ENCODE data around the gene SCUBE1.

The SCUBE1 gene

DNA sequence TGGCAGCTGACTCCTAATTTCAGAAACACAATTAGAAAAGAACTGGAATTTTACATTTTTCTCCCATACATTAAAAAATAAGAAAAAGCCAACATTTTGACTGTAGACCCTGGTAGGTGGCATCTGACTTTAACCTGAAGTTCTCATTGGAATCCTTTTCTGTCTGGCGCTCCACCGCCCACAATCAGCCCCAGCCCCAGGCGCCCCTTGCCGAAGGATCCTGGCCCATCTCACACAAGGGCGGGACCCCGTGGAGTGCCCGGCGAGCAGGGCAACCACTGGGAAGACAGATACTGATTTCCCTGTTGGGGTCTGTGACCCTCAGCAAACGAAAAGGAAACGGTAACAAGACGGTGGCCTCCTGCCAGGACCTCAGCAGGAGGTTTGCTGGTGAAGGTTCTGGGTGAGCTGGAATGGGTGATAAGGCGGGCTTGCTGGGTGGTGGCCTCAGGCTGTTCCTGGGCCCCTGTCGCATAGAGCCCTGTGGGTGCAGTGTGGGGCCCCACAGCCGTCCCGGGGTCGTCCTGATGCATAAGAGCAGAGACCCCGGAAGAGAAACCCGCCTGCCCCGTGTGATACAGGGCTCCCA is 176.1 kb downstream of the SCUBE1 start:
- DNase-seq (ENCODE audit: extremely low read depth in 1 of 2, low read depth in 1 of 2): no peak

DNA sequence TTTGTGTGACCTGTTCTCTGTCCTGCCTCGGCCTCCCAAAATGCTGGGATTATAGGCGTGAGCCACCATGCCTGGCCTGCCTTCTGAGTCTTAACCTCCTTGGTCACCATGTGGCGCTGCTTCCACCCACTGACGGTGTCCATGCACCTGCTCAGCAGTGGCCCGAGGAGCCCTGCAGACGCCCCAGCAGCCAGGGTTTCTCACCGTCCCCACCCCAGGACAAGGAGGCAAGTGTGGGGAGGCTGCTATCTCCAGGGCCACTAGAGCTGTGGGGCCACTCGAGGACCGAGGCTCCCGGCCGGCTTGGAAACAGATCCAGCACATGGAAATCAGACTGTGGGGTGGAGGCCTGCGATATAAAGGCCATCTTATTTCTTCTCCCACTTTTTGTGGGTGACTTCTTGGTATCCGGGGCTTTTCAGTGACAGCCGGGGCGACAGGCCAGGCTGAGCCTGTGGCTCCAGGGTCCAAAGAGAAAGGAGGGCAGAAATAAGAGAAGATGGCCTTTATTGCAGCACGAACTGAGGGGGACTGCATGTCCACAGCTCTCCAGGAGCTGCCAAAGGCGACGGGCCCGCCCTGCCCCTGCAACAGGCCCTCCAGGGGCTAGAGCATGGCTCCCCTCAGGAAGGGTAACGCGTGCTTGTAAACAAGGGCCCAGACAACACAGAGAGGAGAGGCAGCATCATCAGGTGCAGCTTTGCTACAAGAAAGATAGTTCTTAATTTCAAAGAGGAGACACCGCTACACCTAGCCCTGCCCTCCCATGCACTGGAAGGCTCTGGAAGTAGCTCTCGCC is 176.8 kb downstream of the SCUBE1 start:
- no peak for DNase-seq (ENCODE audit: extremely low read depth in 1 of 2, low read depth in 1 of 2)

DNA sequence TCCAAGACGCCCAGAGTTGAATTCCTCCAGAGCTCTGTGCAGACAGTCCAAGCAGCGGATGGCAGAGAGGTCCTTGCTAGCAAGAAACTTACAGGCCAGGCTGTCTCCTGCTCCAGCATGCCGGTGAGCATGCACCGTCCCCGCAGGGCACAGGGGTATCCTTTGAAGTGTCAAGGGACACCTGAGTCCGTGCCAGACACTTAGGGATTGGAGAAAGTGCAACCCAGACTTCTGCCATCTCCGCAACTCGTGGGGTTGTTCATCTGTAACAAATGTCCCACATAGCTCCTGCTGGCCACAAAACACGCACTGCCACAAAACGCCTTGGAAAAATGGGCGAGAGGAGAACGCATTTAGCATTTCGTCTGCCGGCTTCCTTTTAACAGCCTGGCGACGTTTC is 178.5 kb downstream of the SCUBE1 start:
- no peak for DNase-seq (ENCODE audit: extremely low read depth in 1 of 2, low read depth in 1 of 2)

DNA sequence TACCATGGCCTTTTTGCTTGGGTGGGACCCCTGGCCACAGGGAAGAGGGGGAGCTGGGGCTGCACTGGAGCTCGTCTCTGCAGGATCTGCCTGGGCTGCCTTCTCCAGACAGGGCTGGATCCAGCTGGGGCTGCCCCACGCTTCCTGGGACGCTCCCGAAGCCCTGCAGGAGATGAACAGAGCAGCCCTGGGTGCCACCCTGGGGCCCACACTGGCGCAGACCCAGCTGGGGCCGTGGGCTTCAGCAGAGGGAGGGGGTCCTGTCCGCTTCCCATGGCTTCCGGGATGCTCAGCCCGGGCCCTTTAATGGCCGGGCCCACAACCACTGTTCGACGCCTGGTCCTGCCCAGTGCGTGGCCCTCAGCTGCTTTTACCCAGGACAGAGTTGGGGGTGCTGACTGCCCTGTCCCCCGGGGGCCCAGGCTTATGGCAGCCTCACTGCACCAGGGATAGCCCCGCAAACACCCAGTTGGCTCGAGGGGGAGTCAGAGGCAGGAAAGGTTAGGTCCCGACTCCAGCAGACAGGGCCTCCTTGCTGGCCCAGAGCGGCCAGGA is 179.9 kb downstream of the SCUBE1 start:
- no peak for DNase-seq (ENCODE audit: extremely low read depth in 1 of 2, low read depth in 1 of 2)

DNA sequence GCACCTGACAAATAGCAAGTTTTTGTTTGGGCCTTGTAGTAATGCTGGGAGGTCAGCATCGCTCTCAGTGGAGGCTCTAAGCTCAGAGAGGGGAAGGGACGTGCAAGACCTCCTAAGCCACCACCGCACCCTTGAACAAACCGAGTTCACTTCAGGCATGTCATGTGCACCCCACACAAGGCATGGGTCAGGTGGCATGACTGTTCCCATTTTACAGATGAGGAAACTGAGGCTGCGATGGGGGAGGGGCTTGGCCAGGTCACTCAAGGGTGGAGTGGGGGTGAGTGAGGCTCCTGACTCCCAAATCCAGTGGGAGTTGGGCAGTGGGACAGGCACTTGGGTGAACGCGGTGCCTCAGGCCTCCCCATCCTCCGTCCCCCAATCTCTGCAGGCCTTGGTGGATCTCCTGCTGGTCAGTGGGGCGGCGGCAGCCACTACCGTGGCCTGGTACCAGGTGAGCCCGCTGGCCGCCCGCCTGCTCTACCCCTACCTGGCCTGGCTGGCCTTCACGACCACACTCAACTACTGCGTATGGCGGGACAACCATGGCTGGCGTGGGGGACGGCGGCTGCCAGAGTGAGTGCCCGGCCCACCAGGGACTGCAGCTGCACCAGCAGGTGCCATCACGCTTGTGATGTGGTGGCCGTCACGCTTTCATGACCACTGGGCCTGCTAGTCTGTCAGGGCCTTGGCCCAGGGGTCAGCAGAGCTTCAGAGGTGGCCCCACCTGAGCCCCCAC is 180.6 kb downstream of the SCUBE1 start:
- no peak for DNase-seq (ENCODE audit: extremely low read depth in 1 of 2, low read depth in 1 of 2)

- DNase-seq (ENCODE audit: extremely low read depth in 1 of 2, low read depth in 1 of 2): no peak
Measured at GRCh38 chr22:43160497-43161126, 182.6 kb downstream of the SCUBE1 start.

DNA sequence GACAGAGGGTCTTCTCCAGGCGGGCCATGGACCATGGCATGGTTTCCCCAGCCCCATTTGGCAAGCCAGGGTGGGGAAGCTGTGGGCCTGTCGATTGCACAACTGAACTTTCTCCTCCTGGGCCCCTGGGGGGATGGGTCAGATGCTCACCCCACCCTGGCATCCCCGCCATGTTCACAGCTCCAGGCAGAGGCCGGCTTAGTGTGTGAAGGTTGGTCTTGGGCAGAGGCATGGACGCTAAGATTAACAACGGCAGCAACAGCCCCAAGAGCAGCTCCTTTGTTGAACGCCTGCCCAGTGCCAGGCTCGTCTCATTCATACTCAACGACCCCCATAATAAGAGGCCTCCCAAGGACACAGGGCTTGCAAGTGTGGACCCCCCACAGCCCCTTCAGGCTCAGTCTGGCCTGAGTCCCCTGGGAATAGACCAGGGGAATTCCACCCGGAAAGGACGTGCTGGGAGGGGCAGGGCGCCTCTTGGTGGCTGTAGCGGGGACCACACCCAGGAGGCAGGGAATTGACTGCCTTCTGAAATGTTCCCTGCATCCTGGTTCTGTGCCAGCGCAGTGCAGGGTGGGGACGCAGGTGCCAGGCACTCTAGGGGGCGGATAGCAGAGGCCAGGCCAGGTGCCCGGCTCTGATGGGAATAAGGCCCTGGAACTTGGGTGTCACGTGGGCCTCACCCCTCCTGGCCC is 183.5 kb downstream of the SCUBE1 start:
- DNase-seq (ENCODE audit: extremely low read depth in 1 of 2, low read depth in 1 of 2): no peak

GRCh38 chr22:43158778-43159483 is 184.2 kb downstream of the SCUBE1 start:
- DNase-seq (ENCODE audit: extremely low read depth in 1 of 2, low read depth in 1 of 2): no peak

GRCh38 chr22:43157874-43158546 is 185.2 kb downstream of the SCUBE1 start:
- DNase-seq (ENCODE audit: extremely low read depth in 1 of 2, low read depth in 1 of 2): no peak

DNA sequence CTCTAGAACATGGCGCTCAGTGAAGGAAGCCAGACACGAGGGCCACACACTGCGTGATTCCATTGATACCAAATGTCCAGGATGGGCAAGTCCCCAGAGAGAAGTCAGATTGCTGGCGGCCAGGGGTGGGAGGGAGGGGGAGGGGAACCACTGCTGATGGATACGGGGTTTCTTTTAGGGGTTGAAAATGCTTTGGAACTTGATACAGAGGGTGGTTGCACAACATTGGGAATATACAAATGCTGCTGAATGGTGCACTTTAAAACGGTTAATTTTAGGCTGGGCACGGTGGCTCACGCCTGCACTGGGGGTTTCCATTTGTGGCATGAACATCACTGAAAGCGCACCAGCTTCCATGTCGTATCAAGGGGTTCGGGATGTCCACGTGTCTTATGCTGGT is 186.8 kb downstream of the SCUBE1 start:
- DNase-seq (ENCODE audit: extremely low read depth in 1 of 2, low read depth in 1 of 2): no peak

- DNase-seq (ENCODE audit: extremely low read depth in 1 of 2, low read depth in 1 of 2): no peak
Measured at GRCh38 chr22:43155789-43156188, 187.4 kb downstream of the SCUBE1 start.

DNA sequence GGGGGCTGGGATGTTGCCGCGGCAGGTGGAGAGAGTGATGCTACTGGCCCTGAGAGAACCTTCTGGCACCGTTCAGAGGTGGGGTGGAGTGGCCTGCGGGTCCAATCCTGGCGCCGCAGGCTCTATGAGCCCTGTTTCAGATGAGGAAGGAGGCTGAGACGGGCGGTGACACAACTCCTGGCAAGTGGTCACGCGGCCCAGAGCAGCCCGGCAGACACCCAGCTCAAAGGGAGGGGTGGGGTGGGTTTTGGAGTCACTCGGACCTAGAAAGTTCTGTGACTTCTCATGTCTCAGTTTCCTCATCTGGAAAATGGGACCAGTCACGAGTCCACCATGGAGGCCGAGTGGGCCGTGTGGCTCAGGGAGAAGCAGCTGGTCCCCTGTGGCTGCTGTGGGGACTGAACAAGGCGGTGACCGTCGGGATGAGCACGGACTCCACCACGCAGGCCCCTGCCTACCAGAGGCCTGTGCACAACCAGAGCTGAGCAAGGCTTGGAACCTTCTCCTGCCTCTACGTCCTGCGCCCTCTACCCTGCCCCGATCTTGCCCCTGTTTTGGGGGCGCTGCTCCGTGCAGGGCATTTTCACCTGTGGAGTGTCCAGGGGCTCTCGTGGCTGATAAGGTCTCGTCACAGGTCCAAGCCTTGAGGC is 188.2 kb downstream of the SCUBE1 start:
- DNase-seq (ENCODE audit: extremely low read depth in 1 of 2, low read depth in 1 of 2): no peak

- DNase-seq (ENCODE audit: extremely low read depth in 1 of 2, low read depth in 1 of 2): no peak
Measured at GRCh38 chr22:43153899-43154298, 189.3 kb downstream of the SCUBE1 start.

DNA sequence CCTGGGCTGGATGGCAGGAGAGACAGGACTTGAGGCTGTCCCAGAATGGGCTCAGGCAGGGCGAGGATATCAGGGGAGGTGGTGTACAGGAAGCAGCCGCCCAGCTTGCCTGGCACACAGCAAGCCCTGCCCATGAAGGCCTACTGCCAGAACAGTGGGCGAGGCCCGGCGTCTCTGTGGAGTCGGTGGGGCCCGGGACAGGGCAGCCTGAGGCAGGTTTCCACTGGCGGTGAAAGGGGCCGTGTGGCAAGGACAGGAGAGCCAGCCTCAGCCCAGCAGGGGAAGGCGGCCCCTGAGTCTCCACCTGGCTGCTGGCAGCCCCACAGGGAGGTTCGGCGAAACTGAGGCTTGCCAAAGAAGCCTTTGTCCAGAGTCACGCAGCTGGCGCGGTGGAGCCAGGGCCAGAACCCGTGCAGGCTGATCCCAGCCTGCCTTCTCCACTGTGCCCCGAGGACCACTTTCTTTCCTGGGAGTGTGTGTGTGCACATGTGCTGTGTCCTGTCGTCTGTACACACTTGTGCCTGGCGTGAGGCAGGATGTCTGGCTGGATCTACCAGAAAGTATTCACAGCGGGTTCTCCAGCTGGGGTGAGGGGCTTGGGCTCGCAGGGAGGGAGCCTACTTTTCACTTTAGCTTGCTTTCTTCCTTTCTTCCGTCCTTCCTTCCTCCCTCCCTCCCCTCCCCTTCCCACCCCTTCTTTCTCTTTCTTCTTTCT is 190.7 kb downstream of the SCUBE1 start:
- DNase-seq (ENCODE audit: extremely low read depth in 1 of 2, low read depth in 1 of 2): peak in 1 of 2 donors; percentile 43

DNA sequence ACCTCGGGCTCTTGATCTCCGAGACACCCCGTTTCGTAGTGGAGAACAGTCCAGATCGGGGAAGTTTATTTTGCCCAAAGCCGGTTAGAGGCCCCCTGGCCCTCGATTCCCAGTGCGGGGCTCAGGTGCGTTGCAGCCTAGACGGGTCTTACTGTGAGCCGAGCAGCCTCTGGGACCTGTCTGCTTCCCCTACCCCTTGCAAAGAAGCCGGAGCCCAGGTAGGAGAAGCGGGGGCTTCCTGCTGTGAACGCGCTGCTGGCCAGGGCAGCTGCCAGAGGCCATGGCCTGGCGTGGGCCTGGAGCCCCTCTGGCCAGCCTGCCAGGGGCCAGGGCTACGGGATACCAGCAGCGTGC is 191.2 kb downstream of the SCUBE1 start:
- DNase-seq (ENCODE audit: extremely low read depth in 1 of 2, low read depth in 1 of 2): no peak

DNA sequence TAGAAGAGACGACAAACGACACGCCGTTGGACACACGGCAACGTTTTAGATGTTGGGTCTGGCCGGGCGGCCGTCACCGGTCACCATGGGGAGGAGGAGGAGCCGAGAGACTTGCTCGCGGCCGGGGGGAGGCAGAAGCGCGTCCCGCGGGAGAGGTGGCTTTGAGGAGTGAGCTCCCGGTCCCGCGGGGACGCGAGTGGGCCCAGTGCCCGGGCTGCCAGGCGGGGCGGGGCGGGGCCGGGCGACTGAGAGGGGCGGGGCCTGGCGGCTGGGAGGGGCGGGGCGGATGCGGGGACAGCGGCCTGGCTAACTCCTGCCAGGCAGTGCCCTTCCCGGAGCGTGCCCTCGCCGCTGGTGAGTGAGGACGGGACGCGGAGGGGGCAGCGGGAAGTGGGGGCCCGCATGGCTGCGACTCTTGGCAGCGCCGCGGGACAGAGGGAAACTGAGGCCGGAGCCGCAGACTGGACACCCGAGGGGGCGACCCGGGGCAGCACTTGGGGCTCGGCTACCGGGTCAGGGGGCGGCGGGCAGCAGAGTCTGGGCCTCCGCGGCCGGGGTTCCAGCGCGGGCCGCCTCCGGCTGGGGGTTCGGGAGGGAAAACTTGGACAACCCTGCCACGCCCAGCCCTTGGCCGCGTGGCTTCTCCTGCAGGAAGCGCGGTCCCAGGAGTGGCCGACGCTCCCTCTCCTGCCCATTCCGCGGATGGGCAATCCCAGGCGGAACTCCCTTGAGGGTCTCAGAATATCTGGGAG is 191.7 kb downstream of the SCUBE1 start, which contains the start of gene TSPO:
Gene TSPO (plus strand): TSS at position 309 of the 752 bp plus-strand sequence. CDS start 7,680 bp downstream, outside the sequence.
- DNase-seq (ENCODE audit: extremely low read depth in 1 of 2, low read depth in 1 of 2): peak in 1 of 2 donors; percentile 28

GRCh38 chr22:43150731-43151206 is 192.4 kb downstream of the SCUBE1 start:
- no peak for DNase-seq (ENCODE audit: extremely low read depth in 1 of 2, low read depth in 1 of 2)

Data from stimulated activated CD8-positive, alpha-beta memory T cell treated with anti-CD3 and anti-CD28 coated beads, Interleukin-7, amount 100 ng/mL, for 48 hours (primary cell).